GM12864 (cell line): ENCODE data around the gene RNF182.
"Not testable (repeated sequence)": the region's sequence is repeated elsewhere in the genome, so short reads cannot be mapped to it uniquely, and the experiment has no call there.

Experiments used
- DNase-seq: peaks from one replicate; pipeline ENCODE4 v3.0.0-alpha.2; 2011; ENCODE audit warnings: low read depth
- H3K4me3 ChIP-seq: 2 replicates; pipeline ENCODE4 v1.5.1; 2011; ENCODE audit warnings: mild to moderate bottlenecking, low read depth, low read length, control low read depth
- TF ChIP-seq, protein P1 (sequence below): IDR thresholded peaks from 2 replicates; pipeline ENCODE4 v1.5.1; 2011; ENCODE audit warnings: low read depth, mild to moderate bottlenecking, moderate library complexity, low read length, control low read depth, inconsistent platforms; ENCODE audit errors: missing control alignments

RNF182 gene, protein sequence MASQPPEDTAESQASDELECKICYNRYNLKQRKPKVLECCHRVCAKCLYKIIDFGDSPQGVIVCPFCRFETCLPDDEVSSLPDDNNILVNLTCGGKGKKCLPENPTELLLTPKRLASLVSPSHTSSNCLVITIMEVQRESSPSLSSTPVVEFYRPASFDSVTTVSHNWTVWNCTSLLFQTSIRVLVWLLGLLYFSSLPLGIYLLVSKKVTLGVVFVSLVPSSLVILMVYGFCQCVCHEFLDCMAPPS

DNA sequence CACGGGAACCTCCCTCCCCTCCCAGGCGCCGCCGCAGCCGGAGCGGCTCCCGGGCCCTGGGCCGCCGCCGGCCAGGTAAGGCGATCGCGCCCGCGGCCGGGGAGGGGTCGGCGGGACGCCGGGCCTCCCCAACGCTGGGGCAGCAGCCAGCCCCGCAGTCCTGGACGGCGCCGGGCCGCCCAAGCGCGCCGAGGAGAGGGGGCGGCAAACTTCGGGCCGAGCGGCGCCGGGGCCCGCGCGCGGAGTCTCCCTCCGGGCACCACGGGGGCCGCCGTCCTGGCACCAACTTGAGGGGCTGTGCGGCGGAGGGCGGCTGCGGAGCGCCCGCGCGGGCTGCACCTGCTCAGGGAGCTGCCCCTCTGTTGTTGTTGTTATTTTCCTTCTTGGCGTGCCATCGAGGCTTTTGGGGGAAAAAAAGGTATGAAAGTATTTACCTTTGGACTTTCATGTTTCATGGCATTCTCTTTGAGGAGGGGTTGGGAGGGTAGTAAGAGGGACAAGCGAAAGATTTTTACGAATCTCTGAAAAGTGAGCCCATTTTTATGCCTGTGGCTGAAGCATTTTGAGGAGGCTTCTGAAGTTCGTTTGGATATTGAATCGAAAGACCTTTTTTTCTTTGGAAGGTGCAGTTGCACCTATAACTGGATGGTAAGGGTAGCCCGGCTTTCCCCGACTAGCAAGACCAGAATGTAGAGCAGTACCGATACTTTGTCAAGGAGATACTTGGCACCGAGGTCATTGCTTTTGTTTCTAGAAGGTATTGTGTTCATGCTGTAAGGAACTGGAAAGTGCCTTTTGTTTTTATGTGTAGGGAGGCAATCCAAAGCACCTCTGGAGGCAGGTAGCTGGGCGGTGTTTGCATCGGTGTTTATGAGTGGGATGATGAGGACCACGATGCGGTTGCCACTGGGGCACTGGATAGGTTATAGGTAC lies at the start of gene RNF182:
TSS of gene RNF182 (plus strand) at position 4 of the 933 bp plus-strand sequence. CDS start 52,168 bp downstream, outside the sequence.
- H3K4me3 ChIP-seq: no peak within 1 kb of the TSS
- no peak for DNase-seq
- TF ChIP-seq, protein P1, sequence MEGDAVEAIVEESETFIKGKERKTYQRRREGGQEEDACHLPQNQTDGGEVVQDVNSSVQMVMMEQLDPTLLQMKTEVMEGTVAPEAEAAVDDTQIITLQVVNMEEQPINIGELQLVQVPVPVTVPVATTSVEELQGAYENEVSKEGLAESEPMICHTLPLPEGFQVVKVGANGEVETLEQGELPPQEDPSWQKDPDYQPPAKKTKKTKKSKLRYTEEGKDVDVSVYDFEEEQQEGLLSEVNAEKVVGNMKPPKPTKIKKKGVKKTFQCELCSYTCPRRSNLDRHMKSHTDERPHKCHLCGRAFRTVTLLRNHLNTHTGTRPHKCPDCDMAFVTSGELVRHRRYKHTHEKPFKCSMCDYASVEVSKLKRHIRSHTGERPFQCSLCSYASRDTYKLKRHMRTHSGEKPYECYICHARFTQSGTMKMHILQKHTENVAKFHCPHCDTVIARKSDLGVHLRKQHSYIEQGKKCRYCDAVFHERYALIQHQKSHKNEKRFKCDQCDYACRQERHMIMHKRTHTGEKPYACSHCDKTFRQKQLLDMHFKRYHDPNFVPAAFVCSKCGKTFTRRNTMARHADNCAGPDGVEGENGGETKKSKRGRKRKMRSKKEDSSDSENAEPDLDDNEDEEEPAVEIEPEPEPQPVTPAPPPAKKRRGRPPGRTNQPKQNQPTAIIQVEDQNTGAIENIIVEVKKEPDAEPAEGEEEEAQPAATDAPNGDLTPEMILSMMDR: no peak

DNA sequence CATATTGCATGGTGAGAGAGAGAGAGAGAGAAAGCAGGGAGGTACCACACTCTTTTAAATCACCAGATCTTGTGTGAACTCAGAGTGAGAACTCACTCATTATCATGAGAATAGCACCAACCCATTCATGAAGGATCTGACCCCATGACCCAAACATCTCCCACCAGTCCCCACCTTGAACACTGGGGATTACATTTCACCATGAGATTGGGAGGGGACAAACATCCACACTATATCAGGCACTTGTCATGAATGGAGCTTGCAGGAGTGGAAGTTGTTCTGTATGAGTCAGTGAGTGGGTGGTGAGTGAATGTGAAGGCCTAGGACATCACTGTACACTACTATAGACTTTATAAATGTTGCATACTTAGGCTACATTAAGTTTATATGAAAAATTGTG lies 47.7 kb upstream of the RNF182 start:
- TF ChIP-seq, protein P1: no peak
- H3K4me3 ChIP-seq: no peak overlapping the region
- DNase-seq: no peak

DNA sequence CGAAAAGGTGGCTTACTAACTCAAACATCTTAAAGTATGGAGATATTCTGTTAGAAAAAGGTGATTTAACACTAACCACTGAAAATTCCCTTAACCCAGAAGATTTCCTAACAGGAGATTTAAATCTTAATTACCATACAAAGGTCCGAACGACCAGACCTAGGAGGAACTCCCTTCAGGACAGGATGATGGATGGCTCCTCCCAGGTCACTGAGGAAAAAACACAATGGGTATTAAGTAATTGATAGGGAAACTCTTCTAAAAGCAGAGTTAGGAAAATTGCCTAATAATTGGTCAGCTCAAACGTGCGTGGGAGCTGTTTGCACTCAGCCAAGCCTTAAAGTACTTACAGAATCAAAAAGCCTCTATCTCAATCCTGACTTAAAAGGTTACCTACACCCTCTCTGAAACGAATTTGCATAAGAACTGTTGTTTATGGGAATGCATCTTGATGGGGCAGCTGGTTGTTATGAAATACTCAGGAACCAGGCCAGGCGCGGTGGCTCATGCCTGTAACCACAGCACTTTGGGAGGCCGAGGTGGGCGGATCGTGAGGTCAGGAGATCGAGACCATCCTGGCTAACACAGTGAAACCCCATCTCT lies 44.6 kb upstream of the RNF182 start:
- not testable (repeated sequence) for H3K4me3 ChIP-seq, DNase-seq

DNA sequence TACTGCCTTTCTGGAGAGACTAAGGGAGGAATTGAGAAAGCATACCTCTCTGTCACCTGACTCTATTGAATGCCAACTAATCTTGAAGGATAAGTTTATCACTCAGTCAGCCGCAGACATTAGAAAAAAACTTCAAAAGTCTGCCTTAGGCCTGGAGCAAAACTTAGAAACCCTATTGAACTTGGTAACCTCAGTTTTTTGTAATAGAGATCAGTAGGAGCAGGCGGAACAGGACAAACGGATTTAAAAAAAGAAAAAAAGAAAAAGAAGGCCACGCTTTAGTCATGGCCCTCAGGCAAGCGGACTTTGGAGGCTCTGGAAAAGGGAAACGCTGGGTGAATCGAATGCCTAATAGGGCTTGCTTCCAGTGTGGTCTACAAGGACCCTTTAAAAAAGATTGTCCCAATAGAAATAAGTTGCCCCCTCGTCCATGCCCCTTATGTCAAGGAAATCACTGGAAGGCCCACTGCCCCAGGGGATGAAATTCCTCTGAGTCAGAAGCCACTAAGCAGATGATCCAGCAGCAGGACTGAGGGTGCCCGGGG lies 43.1 kb upstream of the RNF182 start:
- no peak for DNase-seq
- TF ChIP-seq, protein P1: no peak
- H3K4me3 ChIP-seq: no peak overlapping the region

DNA sequence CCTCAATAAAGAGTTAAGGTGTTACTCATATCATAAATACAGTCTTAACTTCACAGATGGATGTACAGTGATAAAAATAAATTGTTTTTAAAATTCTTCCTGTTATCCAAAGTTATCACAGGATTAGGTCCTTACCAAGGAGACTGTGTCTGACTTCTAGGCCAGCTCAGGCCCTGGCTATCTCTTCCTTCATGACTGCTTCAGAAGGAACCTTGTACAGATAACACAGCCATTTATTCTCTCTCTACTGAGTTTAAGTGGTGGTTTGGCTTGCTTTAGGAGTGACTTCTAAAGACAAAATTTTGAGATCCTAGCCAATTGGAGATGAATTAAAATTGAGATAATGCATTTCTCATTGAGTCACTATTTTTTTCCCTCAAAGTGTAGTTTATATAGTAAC lies 40.8 kb upstream of the RNF182 start:
- TF ChIP-seq, protein P1: no peak
- DNase-seq: no peak
- H3K4me3 ChIP-seq: no peak overlapping the region

DNA sequence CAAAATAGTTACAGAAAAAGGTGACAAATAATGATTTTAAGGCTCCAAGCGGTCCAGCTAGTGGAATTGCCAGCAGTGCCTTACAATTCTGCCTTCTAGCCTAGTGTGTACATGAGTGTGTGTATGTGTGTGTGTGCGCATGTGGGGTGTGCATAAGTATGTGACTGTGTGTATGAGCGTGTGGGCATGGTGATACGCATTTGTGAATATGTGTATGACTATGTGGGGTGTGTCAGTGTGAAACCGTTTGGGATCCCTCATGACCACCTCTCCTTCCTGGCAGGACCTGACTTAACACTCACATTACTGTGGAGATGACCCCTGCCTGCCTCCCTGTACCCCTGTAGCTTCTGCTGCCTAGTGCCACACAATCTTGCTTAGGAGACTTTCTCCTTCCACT lies 40.4 kb upstream of the RNF182 start:
- no peak for DNase-seq
- TF ChIP-seq, protein P1: no peak

DNA sequence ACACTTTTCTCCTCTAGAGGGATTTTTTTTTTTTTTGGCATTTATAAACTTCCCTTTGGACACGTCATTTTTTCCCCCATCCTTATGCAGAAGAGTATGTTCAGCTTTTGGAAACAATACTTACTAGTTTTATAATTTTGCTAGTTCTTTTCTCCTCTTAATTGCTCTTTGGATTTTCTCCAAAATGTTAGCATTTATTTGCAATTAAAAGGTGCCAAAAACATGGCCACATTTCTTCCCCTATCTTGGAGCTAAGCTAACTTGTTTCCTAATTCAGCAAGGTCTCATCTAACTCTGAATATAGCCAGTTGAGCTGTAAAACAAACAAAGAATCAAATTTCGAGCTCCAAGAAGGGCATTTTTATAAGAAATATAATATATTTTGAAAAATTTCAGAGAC lies 39.2 kb upstream of the RNF182 start:
- no peak overlapping the region for H3K4me3 ChIP-seq
- no peak for DNase-seq
- TF ChIP-seq, protein P1: no peak

More for the DNA sequence above, 40.4 kb upstream of the RNF182 start:
- H3K4me3 ChIP-seq: no peak overlapping the region
